Activated naive CD8-positive, alpha-beta T cell treated with anti-CD3 and anti-CD28 coated beads, Interleukin-2, amount 10 ng/mL, durations not matched to agents 7 days and 5 days (primary cell): ENCODE results near the gene INSL3. TPM values are rescaled to one million over a fixed set of nuclear protein-coding genes. Genes with fewer than 3 reads are reported as not detected.
"Not testable (repeated sequence)": the region's sequence is repeated elsewhere in the genome, so short reads cannot be mapped to it uniquely, and the experiment has no call there.

Experiments
- ATAC-seq: fragments of 150-1000 bp; cut with Tn5 transposase; one replicate; pipeline ENCODE4 v1.10.0; 2021; ENCODE audit warnings: low read depth, moderate library complexity
- POLR2A ChIA-PET: fragments of 350-600 bp; sonication (Branson Sonifier 250); formaldehyde crosslinking; loops from one replicate; lab custom pipeline; 2021; ENCODE audit warnings: antibody characterized with exemption; lab: Charles Lee
- DNase-seq: peaks from one replicate; pipeline ENCODE4 v3.0.0; 2021
- H3K27ac Mint-ChIP-seq: one replicate; pipeline ENCODE4 v1.8.0; 2022; ENCODE audit warnings: mild to moderate bottlenecking, mixed read lengths
- H3K27me3 Mint-ChIP-seq: one replicate; pipeline ENCODE4 v1.8.0; 2022; ENCODE audit warnings: mild to moderate bottlenecking, moderate library complexity, mixed read lengths
- H3K36me3 Mint-ChIP-seq: one replicate; pipeline ENCODE4 v1.8.0; 2021; ENCODE audit warnings: mild to moderate bottlenecking, mixed read lengths
- H3K4me1 Mint-ChIP-seq: one replicate; pipeline ENCODE4 v1.8.0; 2021; ENCODE audit warnings: mixed read lengths
- H3K4me3 Mint-ChIP-seq: one replicate; pipeline ENCODE4 v1.8.0; 2022; ENCODE audit warnings: mild to moderate bottlenecking, moderate library complexity, mixed read lengths
- H3K9me3 Mint-ChIP-seq: one replicate; pipeline ENCODE4 v1.8.0; 2021; ENCODE audit warnings: mixed read lengths
- total RNA-seq, 2 experiments: library from RNA; stranded (reverse); gene quantifications; one replicate each; pipeline ENCODE4 v1.2.3, GENCODE V29; 2021

Gene INSL3
- total RNA-seq, 2 experiments from 2014 or later, result 1.6 to 2.9 TPM

- POLR2A ChIA-PET, result no interaction called here
- Mint-ChIP-seq H3K27ac (no peak overlapping the region), H3K4me1 (peaks cover 9% of the 10 kb centered on the region), H3K27me3 (no peaks in the 10 kb centered on the region), H3K36me3 (peaks cover 12% of the 10 kb centered on the region), H3K9me3 (no peaks in the 10 kb centered on the region), H3K4me3 (no peak overlapping the region)
- no peak for DNase-seq
- no peak for ATAC-seq
These were observed 40.5 kb downstream of the INSL3 start for GRCh38 chr19:17780781-17781180.

DNA sequence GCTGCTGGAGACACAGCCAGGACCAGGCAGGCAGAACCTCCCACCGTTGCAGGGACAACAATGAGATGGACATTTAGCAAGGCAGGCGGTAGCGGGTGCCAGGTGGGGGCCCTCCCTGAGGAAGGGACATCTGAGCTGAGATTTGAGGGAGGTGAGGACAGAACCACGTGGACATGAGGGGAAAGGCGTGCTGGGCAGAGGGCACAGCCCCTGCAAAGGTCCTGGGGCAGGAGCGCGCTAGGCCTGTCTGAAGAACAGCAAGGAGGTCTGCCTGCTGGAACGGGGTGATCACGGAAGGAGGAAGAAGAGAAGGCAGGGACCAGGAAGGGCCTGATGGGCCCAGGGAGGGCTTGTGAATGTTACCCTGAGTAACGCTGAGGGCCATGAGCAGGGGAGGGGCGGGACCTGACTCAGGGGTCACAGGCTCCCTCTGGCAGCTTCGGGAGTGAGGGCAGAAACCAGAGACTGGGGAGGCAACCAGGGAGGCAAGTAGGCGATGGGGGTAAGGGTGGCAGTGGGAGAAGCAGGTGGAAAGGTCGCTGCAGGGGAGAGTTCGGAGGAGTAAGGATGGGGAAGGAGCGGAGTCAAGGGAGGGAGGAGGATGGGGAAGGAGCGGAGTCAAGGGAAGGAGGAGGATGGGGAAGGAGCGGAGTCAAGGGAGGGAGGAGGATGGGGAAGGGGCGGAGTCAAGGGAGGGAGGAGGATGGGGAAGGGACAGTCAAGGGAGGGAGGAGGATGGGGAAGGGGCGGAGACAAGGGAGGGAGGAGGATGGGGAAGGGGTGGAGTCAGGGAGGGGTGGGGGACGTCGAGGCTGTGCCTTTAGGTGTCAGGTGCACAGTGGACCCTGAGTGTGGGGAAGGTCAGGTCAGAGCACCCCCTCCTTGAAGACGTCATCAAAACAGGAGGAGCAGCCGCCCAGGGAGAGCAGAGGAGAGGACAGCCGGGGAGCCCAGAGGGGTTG lies 42.1 kb downstream of the INSL3 start:
- POLR2A ChIA-PET, result no interaction called here
- ATAC-seq, result no peak
- H3K9me3 Mint-ChIP-seq, result no peaks in the 10 kb centered on the region

DNA sequence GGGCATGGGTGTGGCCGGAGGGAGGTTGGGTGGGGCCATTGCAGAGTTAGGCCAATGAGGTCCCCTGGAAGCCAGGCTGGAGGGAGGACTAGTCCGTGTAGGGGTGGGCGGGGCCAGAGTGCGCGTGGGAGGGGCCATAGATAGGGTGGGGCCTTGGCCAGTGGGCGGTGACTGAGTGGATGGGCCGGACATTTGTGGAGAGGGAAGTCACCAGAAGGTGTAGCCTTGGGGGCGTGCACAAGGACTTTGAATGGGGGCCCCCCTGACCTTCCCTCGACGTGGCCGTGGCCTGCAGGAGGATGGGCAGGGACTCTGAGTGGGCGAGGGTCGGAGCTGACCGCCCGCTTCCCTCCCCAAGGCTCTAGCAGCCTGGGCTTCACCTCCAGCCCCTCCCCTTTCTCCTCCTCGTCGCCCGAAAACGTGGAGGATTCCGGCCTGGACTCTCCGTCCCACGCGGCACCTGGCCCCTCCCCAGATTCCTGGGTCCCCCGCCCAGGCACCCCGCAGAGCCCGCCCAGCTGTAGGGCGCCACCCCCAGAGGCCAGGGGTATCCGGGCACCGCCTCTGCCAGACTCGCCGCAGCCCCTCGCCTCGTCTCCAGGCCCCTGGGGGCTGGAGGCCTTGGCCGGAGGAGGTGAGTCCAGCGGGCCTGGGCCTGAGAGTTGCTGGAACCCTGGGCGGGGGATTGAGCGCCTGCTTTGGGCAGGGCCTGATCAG lies 42.9 kb downstream of the INSL3 start:
- Mint-ChIP-seq H3K27me3 (no peaks in the 10 kb centered on the region), H3K4me3 (no peak overlapping the region), H3K4me1 (peaks cover 7% of the 10 kb centered on the region), H3K36me3 (peaks cover 13% of the 10 kb centered on the region), H3K9me3 (no peaks in the 10 kb centered on the region), H3K27ac (no peak overlapping the region)
- peak; percentile 49 for ATAC-seq
- POLR2A ChIA-PET, result no interaction called here
- DNase-seq, result peak; percentile 57

More for the DNA sequence above, 42.1 kb downstream of the INSL3 start:
- peaks cover 8% of the 10 kb centered on the region for H3K4me1 Mint-ChIP-seq
- H3K4me3 Mint-ChIP-seq, result no peak overlapping the region
- peaks cover 12% of the 10 kb centered on the region for H3K36me3 Mint-ChIP-seq
- H3K27ac Mint-ChIP-seq, result peak overlapping the region; percentile 48
- DNase-seq, result no peak
- H3K27me3 Mint-ChIP-seq, result no peaks in the 10 kb centered on the region

DNA sequence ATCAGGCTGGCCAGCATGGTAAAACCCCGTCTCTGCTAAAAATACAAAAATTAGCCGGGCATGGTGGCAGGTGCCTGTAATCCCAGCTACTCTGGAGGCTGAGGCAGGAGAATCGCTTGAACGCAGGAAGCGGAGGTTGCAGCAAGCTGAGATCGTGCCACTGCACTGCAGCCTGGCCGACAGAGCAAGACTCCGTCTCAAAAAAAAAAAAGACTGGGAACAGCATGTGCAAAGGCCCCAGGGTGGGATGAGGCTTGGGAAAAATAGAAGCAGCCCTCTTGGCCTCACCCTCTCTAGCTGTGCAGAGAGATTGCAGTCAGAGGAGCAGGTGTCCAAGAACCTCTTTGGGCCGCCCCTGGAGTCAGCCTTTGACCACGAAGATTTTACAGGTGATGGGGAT lies 43.5 kb downstream of the INSL3 start:
- H3K4me1 Mint-ChIP-seq, H3K9me3 Mint-ChIP-seq, H3K27ac Mint-ChIP-seq, H3K27me3 Mint-ChIP-seq, DNase-seq, H3K4me3 Mint-ChIP-seq, ATAC-seq, POLR2A ChIA-PET: not testable (repeated sequence)
- H3K36me3 Mint-ChIP-seq, result peaks cover 15% of the 10 kb centered on the region

DNA sequence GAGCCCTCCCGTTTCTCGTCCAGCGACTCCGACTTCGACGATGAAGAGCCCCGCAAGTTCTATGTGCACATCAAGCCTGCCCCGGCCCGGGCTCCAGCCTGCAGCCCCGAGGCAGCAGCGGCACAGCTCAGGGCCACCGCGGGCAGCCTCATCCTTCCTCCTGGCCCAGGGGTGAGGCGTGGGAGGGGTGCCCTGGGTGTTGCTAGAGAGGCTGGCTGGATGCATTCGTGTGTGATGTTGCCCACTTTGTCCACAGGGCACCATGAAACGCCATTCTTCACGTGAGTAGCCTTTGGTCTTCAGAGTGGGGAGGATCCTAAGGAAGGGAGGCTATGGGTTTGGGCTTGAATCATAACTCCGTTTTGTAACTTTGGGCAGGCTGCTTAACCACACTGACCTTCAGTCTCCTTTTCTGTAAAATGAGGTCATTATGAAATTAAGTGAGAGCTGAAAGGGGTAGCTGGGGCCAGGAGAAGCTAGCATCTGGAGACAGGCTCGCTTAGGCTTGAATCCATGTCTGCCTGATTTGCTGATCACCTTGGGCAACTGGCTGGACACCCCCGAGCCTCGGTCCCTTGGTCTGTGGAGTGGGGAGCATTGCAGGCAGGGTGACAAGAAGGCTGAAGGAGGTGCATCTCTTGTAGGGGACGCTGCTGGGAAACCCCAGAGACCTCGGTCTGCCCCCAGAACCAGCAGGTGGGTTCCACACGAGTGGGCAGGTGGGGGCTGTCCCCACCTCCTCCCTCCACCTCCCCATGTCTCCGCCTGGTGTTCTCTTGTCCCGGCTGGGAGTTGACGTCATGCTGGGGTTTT lies 45.1 kb downstream of the INSL3 start:
- Mint-ChIP-seq H3K27me3 (no peaks in the 10 kb centered on the region), H3K4me3 (no peak overlapping the region), H3K4me1 (peaks cover 7% of the 10 kb centered on the region), H3K27ac (peak overlapping the region; percentile 12), H3K9me3 (no peaks in the 10 kb centered on the region), H3K36me3 (peaks cover 18% of the 10 kb centered on the region)
- ATAC-seq, result no peak
- DNase-seq, result no peak
- POLR2A ChIA-PET, result no interaction called here

GRCh38 chr19:17775245-17775927 lies 45.9 kb downstream of the INSL3 start:
- peak; percentile 59 for DNase-seq
- no peak overlapping the region for H3K27ac Mint-ChIP-seq
- ATAC-seq, result no peak

DNA sequence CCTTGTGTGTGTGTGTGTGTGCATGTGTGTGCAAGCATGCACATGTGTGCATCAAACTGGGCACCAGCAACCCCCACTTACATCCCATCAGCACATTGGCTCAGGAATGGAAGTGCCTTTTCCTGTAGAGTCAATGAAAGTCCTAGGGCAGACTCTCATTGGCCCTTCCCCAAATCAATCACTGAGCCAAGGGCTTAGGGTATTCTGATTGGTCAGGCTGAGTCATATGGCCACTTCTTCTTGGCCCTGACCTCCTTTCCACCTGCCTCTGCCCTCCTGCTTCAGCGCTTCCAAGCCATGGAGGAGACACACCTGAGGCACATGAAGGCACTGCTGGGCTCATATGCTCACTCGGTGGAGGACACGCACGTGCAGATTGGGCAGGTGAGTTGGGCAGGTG lies 49.1 kb downstream of the INSL3 start:
- H3K36me3 Mint-ChIP-seq, result peaks cover 22% of the 10 kb centered on the region
- DNase-seq (no peak), ATAC-seq (no peak)
- H3K27me3 Mint-ChIP-seq, result no peaks in the 10 kb centered on the region
- POLR2A ChIA-PET, result no interaction called here
- no peaks in the 10 kb centered on the region for H3K9me3 Mint-ChIP-seq
- H3K4me1 Mint-ChIP-seq, result peaks cover 2% of the 10 kb centered on the region
- no peak overlapping the region for H3K27ac Mint-ChIP-seq
- no peak overlapping the region for H3K4me3 Mint-ChIP-seq

More at GRCh38 chr19:17775245-17775927, 45.9 kb downstream of the INSL3 start:
- no peaks in the 10 kb centered on the region for H3K27me3 Mint-ChIP-seq
- POLR2A ChIA-PET, result interaction anchor here (0.9 kb wide), 1 partner anchor 19 kb away, joined by 3 read pairs; no protein-coding TSS in a partner anchor
- no peak overlapping the region for H3K4me3 Mint-ChIP-seq
- no peaks in the 10 kb centered on the region for H3K9me3 Mint-ChIP-seq
- peaks cover 18% of the 10 kb centered on the region for H3K36me3 Mint-ChIP-seq
- peaks cover 7% of the 10 kb centered on the region for H3K4me1 Mint-ChIP-seq

DNA sequence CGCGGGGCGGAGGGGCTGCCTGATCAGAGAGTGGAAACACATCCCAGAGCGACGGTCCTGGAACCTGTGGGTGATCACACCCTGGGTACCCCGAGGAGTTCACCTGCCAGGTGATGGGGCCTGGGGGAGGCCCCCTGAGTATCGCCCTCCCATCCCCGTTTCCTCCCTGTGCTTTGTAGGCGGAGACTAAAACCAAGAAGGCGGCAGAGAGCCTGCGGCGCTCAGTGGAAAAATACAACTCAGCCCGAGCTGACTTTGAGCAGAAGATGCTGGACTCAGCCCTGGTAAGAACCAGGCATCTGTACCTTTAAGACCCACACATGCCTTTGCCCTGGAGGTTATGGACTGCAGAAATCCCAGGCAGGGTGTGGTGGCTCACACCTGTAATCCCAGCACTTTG lies 50.7 kb downstream of the INSL3 start:
- Mint-ChIP-seq H3K27ac (no peak overlapping the region), H3K27me3 (no peaks in the 10 kb centered on the region), H3K4me3 (no peak overlapping the region), H3K4me1 (peaks cover 2% of the 10 kb centered on the region), H3K9me3 (no peaks in the 10 kb centered on the region), H3K36me3 (peaks cover 25% of the 10 kb centered on the region)
- POLR2A ChIA-PET, result interaction anchor here (0.7 kb wide), 1 partner anchor 25 kb away, joined by 3 read pairs; the partner anchor contains the start of gene B3GNT3
- DNase-seq (no peak), ATAC-seq (no peak)

DNA sequence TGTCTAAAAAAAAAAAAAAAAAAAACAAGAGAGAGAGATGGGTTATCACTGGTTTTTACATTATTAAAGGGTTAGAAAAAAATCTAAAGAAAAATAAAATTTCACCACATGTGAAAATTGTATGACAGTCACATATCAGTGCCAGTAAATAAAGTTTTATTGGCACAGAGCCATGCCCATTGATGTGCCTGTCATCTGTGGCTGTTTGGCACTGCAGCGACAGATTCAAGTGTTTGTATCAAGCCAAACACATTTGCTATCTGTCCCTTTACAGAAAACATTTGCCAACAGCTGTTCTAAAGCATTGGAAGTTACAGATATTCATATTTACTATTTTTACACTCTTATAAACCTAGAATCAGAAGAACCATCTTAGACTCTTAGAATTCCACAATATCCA lies 53.8 kb downstream of the INSL3 start:
- POLR2A ChIA-PET, result no interaction called here
- no peaks in the 10 kb centered on the region for H3K9me3 Mint-ChIP-seq
- DNase-seq (no peak), ATAC-seq (no peak)
- peaks cover 24% of the 10 kb centered on the region for H3K36me3 Mint-ChIP-seq
- H3K4me1 Mint-ChIP-seq, result no peaks in the 10 kb centered on the region
- H3K4me3 Mint-ChIP-seq, result no peak overlapping the region
- no peak overlapping the region for H3K27ac Mint-ChIP-seq
- no peaks in the 10 kb centered on the region for H3K27me3 Mint-ChIP-seq

GRCh38 chr19:17766543-17767131 lies 54.7 kb downstream of the INSL3 start:
- Mint-ChIP-seq H3K27ac (no peak overlapping the region), H3K9me3 (no peaks in the 10 kb centered on the region), H3K4me3 (no peak overlapping the region), H3K4me1 (no peaks in the 10 kb centered on the region), H3K27me3 (no peaks in the 10 kb centered on the region), H3K36me3 (peaks cover 21% of the 10 kb centered on the region)
- POLR2A ChIA-PET, result interaction anchor here (1.4 kb wide), 1 partner anchor 15 kb away, joined by 4 read pairs; the partner anchor contains the start of gene FCHO1
- ATAC-seq (no peak), DNase-seq (no peak)
